ENCODE data around the gene EIF5B. TPM values are rescaled to one million over a fixed set of nuclear protein-coding genes. Genes with fewer than 3 reads are reported as not detected.
"Not testable (repeated sequence)": the region's sequence is repeated elsewhere in the genome, so short reads cannot be mapped to it uniquely, and the experiment has no call there.

The EIF5B gene
- total RNA-seq, result 10 to 100 TPM; 71.6 to 75.3 TPM

DNA sequence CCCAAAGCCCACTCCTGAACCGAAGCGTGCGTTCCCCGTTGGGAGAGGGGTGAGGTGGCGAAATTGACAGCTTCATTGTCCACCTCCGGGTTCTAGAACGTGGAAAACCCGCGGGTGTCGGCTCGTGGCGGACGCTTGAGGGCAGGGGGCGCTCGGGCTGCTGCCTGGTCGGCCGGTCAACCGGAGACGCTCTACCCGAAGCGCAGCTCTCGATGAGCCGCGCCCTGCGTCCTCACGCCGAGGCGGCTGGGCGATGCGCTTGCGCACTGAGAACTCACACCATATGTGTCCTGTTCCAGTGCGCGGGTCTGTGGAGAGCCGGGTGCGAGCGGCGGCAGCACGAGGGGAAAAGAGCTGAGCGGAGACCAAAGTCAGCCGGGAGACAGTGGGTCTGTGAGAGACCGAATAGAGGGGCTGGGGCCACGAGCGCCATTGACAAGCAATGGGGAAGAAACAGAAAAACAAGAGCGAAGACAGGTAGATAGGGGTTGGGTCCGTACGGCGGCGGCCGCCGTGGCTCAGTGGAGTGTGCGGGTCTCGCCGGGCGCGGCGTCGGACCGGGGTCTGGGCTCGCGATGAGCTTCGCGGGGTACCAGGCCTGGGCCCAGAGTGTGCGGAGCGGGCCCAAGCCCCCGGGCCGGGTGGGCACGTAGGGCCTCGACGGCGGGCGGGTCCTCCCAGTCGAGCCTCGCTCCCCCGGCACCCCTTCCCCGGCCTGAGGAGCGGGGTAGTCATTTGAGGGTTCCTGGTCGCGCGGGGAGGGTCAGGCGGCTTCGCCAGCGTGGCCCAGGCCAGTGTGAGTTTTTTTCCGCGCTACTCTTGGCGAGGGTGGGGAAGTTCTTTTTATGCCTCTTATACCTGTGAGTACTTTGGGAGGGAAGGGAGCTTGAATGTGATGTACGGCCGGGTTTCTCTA, at the start of gene EIF5B:
Gene EIF5B, plus strand, starts transcription at position 277 of the 916 bp plus-strand sequence. Its CDS starts 166 bp downstream, at position 443.
- no peak within 1 kb of the TSS for H3K4me3 Mint-ChIP-seq
- intact Hi-C loops (cut with micrococcal nuclease), result loop anchor here (2.0 to 10.0 kb wide), 2 partner anchors 153 to 183 kb away; partner anchors contain the start of genes LIPT1, REV1 and TSGA10
- TF ChIP-seq, protein P1, sequence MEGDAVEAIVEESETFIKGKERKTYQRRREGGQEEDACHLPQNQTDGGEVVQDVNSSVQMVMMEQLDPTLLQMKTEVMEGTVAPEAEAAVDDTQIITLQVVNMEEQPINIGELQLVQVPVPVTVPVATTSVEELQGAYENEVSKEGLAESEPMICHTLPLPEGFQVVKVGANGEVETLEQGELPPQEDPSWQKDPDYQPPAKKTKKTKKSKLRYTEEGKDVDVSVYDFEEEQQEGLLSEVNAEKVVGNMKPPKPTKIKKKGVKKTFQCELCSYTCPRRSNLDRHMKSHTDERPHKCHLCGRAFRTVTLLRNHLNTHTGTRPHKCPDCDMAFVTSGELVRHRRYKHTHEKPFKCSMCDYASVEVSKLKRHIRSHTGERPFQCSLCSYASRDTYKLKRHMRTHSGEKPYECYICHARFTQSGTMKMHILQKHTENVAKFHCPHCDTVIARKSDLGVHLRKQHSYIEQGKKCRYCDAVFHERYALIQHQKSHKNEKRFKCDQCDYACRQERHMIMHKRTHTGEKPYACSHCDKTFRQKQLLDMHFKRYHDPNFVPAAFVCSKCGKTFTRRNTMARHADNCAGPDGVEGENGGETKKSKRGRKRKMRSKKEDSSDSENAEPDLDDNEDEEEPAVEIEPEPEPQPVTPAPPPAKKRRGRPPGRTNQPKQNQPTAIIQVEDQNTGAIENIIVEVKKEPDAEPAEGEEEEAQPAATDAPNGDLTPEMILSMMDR (IDR thresholded peaks at IDR 0.05), result peak; percentile 42
- H3K27ac Mint-ChIP-seq, result no peak within 1 kb of the TSS
- DNase-seq, result peak; percentile 94
- H3K36me3 Mint-ChIP-seq (ENCODE audit: low read depth), result peaks cover 6% of the 10 kb centered on the region
- no peaks in the 10 kb centered on the region for H3K9me3 Mint-ChIP-seq
- POLR2A ChIA-PET, result interaction anchor here (0.6 to 2.6 kb wide), 20 partner anchors 9 to 681 kb away, joined by 3 to 14 read pairs (median 3); partner anchors contain the start of genes C2orf15 and MITD1
- peak; percentile 72 for ATAC-seq
- CTCF ChIA-PET, result interaction anchor here (0.6 to 1.9 kb wide), 4 partner anchors 13 to 182 kb away, joined by 3 to 7 read pairs (median 4); partner anchors contain the start of genes LIPT1 and TSGA10
- H3K27me3 Mint-ChIP-seq, result no peaks in the 10 kb centered on the region
- peaks cover 39% of the 10 kb centered on the region for H3K4me1 Mint-ChIP-seq (ENCODE audit: low read depth)

DNA sequence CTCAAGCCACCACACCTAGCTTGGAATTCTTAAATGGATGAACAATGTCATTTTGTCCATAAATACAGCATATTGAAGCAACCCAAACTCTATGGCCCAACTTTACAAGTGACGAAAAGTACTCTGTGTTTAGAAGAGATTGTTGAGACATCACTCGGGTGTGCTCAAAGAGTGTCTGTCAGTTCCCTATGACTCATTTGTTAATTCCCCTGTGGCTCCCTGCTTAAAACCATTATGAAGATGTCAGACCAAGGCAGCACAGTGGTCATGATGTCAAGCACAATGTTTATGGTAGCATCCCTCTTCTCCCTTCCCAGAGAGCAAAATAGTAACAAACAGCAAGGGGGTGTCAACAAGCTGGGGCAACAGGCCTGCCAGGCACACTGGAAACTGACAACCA, 39.2 kb upstream of the EIF5B start:
- no peaks in the 10 kb centered on the region for H3K4me1 Mint-ChIP-seq (ENCODE audit: low read depth)

DNA sequence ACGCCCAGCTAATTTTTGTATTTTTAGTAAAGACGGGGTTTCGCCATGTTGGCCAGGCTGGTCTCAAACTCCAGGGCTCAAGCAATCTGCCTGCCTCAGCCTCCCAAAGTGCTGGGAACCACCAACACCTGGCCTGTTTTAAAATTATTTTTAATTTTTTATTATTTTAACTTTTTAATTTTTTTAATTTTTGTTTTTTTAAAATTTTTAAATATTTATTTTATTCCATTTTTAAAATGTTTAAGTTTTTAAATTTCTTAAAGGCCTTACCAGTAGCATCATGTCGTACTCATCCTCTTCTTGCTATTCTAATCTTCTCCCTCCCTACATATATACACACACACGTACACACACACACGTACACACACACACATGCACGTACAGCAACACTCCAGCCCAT, 37.6 kb upstream of the EIF5B start:
- ATAC-seq (no peak), DNase-seq (no peak)
- Mint-ChIP-seq H3K4me3 (no peak overlapping the region), H3K36me3 (ENCODE audit: low read depth) (peaks cover 5% of the 10 kb centered on the region), H3K4me1 (ENCODE audit: low read depth) (no peaks in the 10 kb centered on the region), H3K9me3 (peaks cover 3% of the 10 kb centered on the region), H3K27me3 (no peaks in the 10 kb centered on the region), H3K27ac (no peak overlapping the region)
- TF ChIP-seq, protein P1 (IDR thresholded peaks at IDR 0.05), result no peak
- intact Hi-C loops (cut with micrococcal nuclease), result no loop called here
- ChIA-PET POLR2A (interaction anchor here (0.9 kb wide), 1 partner anchor 38 kb away, joined by 3 read pairs; no protein-coding TSS in a partner anchor), CTCF (no interaction called here)

More for the DNA sequence above, 39.2 kb upstream of the EIF5B start:
- no peaks in the 10 kb centered on the region for H3K27me3 Mint-ChIP-seq
- no peak for ATAC-seq
- TF ChIP-seq, protein P1 (IDR thresholded peaks at IDR 0.05), result no peak
- CTCF ChIA-PET, result no interaction called here
- DNase-seq, result no peak
- POLR2A ChIA-PET, result no interaction called here
- intact Hi-C loops (cut with micrococcal nuclease), result no loop called here
- peaks cover 5% of the 10 kb centered on the region for H3K36me3 Mint-ChIP-seq (ENCODE audit: low read depth)
- H3K9me3 Mint-ChIP-seq, result peaks cover 3% of the 10 kb centered on the region
- H3K27ac Mint-ChIP-seq, result no peak overlapping the region
- no peak overlapping the region for H3K4me3 Mint-ChIP-seq

DNA sequence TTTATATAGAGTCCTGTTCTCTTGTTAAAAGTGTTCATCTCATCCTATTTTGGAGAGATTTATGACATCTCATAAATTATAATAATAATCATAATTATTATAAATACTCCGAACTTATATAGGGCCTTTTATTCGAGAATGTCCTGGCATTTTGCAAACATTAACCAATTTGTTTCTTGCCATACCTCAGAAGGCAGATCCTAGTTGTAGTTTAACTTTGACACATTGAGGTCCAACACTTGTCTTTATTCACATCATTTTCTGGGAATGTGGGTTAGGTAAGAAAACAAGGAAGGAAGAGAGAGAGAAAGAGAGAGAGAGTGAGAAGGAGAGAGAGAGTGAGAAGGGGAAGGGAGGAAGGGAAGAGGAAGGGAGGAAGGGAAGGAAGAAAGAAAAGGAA, 36.1 kb upstream of the EIF5B start, which contains the start of gene LYG1:
Gene LYG1, minus strand, starts transcription at position 101 of the 400 bp plus-strand sequence. CDS start 5,527 bp downstream, outside the sequence.
- ATAC-seq; H3K36me3 Mint-ChIP-seq (ENCODE audit: low read depth); H3K27ac Mint-ChIP-seq; H3K4me3 Mint-ChIP-seq; H3K4me1 Mint-ChIP-seq (ENCODE audit: low read depth); intact Hi-C loops (cut with micrococcal nuclease); CTCF ChIA-PET; H3K9me3 Mint-ChIP-seq; H3K27me3 Mint-ChIP-seq; DNase-seq; POLR2A ChIA-PET: not testable (repeated sequence)

- Mint-ChIP-seq H3K36me3 (ENCODE audit: low read depth) (peaks cover 39% of the 10 kb centered on the region), H3K27me3 (no peaks in the 10 kb centered on the region), H3K4me3 (no peak overlapping the region), H3K9me3 (peaks cover 8% of the 10 kb centered on the region), H3K4me1 (ENCODE audit: low read depth) (no peaks in the 10 kb centered on the region), H3K27ac (no peak overlapping the region)
- intact Hi-C loops (cut with micrococcal nuclease), result no loop called here
- ChIA-PET POLR2A (interaction anchor here (1.1 kb wide), 1 partner anchor 19 kb away, joined by 3 read pairs; the partner anchor contains the start of gene TXNDC9), CTCF (no interaction called here)
- DNase-seq, result no peak
- TF ChIP-seq, protein P1 (IDR thresholded peaks at IDR 0.05), result no peak
- no peak for ATAC-seq
Measured at GRCh38 chr2:99317161-99317872, 19.9 kb upstream of the EIF5B start.

DNA sequence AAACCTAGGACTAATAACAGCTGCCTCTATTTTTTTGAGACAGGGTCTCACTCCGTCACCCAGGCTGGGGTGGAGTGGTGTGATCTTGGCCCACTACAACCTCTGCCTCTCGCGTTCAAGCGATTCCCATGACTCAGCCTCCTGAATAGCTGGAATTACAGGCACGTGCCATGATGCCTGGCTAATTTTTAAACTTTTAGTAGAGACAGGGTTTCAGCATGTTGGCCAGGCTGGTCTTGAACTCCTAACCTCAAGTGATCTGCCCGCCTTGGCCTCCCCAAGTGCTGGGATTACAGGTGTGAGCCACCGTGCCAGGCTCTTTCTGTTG, 19.4 kb upstream of the EIF5B start:
- H3K27ac Mint-ChIP-seq; intact Hi-C loops (cut with micrococcal nuclease); H3K9me3 Mint-ChIP-seq; H3K4me1 Mint-ChIP-seq (ENCODE audit: low read depth); CTCF ChIA-PET; H3K27me3 Mint-ChIP-seq; H3K4me3 Mint-ChIP-seq; DNase-seq; ATAC-seq: not testable (repeated sequence)
- H3K36me3 Mint-ChIP-seq (ENCODE audit: low read depth), result peaks cover 39% of the 10 kb centered on the region
- POLR2A ChIA-PET, result interaction anchor here (1.2 kb wide), 1 partner anchor 18 kb away, joined by 4 read pairs; the partner anchor contains the start of gene TXNDC9

Data from activated CD8-positive, alpha-beta T cell treated with anti-CD3 and anti-CD28 coated beads for 36 hours (primary cell).